Measurements from ENCODE around the gene NOTCH1. TPM values are rescaled to one million over a fixed set of nuclear protein-coding genes. Genes with fewer than 3 reads are reported as not detected.
A peak's percentile ranks its signal among the peaks of the same experiment; 100 is the strongest.

The NOTCH1 gene
- total and polyA plus RNA-seq, 2 donors (not counting 1 experiment from before 2014, with no cell fraction given), result 3.3 to 10.9 TPM

DNA sequence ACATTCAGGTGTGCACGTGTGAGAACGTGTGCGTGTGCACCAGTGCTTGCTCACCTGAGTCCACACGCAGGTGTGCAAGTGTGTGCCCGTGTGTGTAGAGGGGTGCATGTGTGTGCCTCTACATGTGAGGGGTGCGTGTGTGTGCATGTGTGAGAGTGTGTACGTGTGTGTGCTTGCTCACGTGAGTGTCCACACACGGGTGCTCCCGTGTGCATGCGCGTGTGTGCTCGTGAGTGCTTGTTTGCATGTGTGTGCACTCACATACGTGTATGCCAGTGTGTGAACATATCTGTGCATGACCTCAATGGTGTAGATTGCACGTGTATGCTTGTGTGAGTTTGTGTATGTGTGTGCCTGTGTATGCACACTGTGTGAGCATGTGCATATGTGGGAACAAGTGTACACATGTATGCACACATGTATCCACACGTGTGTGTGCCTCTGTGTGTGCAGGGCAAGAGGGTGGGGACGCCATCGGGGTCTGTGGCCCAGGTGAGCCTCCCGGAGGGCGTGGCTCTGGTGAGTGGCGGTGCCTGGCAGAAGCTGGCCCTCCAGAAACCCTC is 40.6 kb upstream of the NOTCH1 start:
- Histone ChIP-seq H3K79me2 (ENCODE audit: control insufficient read depth, insufficient read depth, low read length) (no peaks in the 10 kb centered on the region), H3K9ac (ENCODE audit: insufficient read depth, low read length) (no peak overlapping the region), H3K4me3 (replicated peaks in 1 of 4; ENCODE audit: control extremely low read depth in 1 of 4, insufficient read depth in 1 of 4, low read depth in 3 of 4, low read length in 4 of 4) (no peak overlapping the region), H4K20me1 (ENCODE audit: control insufficient read depth, extremely low read depth, insufficient read depth, low read length) (no peaks in the 10 kb centered on the region), H3K4me1 (ENCODE audit: control insufficient read depth, extremely low read depth, insufficient read depth, low read length) (peaks cover 25% of the 10 kb centered on the region), H2AFZ (ENCODE audit: low read length) (no peak overlapping the region), H3K9me3 (ENCODE audit: control insufficient read depth, insufficient read depth, low read depth, low read length) (no peaks in the 10 kb centered on the region), H3K27me3 (ENCODE audit: control insufficient read depth, insufficient read depth, low read length) (peaks cover 5% of the 10 kb centered on the region), H3K4me2 (ENCODE audit: extremely low read depth, insufficient read depth, low read length) (no peak overlapping the region), H3K27ac (ENCODE audit: insufficient read depth, low read length) (no peak overlapping the region), H3K36me3 (ENCODE audit: control insufficient read depth, insufficient read depth, low read length) (no peaks in the 10 kb centered on the region)
- no peak for DNase-seq (ENCODE audit: low read depth in 2 of 2)
- TF ChIP-seq CTCF (conservative IDR thresholded peaks at IDR 0.05 in 1 of 2, IDR thresholded peaks at IDR 0.05 in 1 of 2; ENCODE audit: low read depth in 1 of 2, low read length in 2 of 2) (no peak), EZH2 (IDR thresholded peaks at IDR 0.05; ENCODE audit: low read length, missing control alignments) (no peak)

DNA sequence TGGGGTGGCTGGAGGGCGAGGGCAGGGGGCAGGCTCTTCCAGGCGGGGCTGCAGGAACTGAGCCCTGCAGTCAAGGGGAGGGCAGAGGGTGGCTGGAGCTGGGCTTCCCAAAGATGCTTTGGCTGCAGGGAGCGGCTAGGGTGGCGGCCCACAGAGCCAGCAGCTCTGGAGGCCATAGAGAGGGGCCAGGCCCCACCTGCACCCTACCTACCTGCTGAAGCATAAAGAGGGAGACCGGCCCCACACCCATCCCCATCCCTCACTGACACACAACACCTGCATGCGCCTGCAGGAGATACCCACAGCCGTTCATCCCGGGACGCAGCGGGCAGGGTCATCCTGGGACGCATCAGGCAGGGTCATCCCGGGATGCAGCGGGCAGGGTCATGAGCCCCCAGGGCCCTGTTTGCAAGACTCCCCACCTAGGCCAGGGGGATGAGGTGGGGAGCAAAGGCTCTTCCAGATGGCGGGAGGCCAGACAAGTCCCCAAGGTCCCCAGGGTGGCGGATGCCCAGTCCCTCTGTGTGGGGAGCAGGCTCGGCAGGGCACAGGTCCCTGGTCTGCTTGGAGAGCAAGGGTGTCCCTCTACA is 39.8 kb upstream of the NOTCH1 start:
- peaks cover 5% of the 10 kb centered on the region for H3K27me3 ChIP-seq (ENCODE audit: control insufficient read depth, insufficient read depth, low read length)
- no peaks in the 10 kb centered on the region for H3K36me3 ChIP-seq (ENCODE audit: control insufficient read depth, insufficient read depth, low read length)
- no peak overlapping the region for H3K27ac ChIP-seq (ENCODE audit: insufficient read depth, low read length)
- H3K79me2 ChIP-seq (ENCODE audit: control insufficient read depth, insufficient read depth, low read length), result no peaks in the 10 kb centered on the region
- no peak overlapping the region for H3K4me3 ChIP-seq (replicated peaks in 1 of 4; ENCODE audit: control extremely low read depth in 1 of 4, insufficient read depth in 1 of 4, low read depth in 3 of 4, low read length in 4 of 4)
- H3K4me2 ChIP-seq (ENCODE audit: extremely low read depth, insufficient read depth, low read length), result no peak overlapping the region
- DNase-seq (ENCODE audit: low read depth in 2 of 2), result no peak
- H3K4me1 ChIP-seq (ENCODE audit: control insufficient read depth, extremely low read depth, insufficient read depth, low read length), result peaks cover 25% of the 10 kb centered on the region
- no peak for TF ChIP-seq EZH2 (IDR thresholded peaks at IDR 0.05; ENCODE audit: low read length, missing control alignments)
- TF ChIP-seq CTCF (conservative IDR thresholded peaks at IDR 0.05 in 1 of 2, IDR thresholded peaks at IDR 0.05 in 1 of 2; ENCODE audit: low read depth in 1 of 2, low read length in 2 of 2), result no peak
- no peak overlapping the region for H3K9ac ChIP-seq (ENCODE audit: insufficient read depth, low read length)
- no peak overlapping the region for H2AFZ ChIP-seq (ENCODE audit: low read length)
- no peaks in the 10 kb centered on the region for H3K9me3 ChIP-seq (ENCODE audit: control insufficient read depth, insufficient read depth, low read depth, low read length)
- no peaks in the 10 kb centered on the region for H4K20me1 ChIP-seq (ENCODE audit: control insufficient read depth, extremely low read depth, insufficient read depth, low read length)

DNA sequence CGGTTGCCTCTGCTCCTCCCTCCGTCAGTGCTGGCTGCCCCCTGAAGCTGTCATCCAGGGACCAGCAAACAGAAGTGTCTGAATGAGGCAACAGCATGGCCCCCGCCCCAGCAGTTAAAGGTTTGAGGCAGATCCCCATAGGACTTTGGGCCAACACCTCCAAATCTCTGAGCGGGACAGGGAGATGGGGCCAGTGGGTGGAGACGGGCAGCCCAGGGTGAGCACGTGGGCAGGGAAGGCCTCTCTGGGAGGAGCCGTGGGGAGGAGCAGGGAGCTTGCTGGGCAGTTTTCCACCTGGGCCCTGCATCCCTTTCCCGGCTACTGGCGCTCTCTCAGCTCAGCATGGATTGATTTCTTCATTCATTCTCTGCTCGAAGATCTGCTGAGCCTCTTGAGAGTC is 39.1 kb upstream of the NOTCH1 start:
- H4K20me1 ChIP-seq (ENCODE audit: control insufficient read depth, extremely low read depth, insufficient read depth, low read length), result no peaks in the 10 kb centered on the region
- H3K4me2 ChIP-seq (ENCODE audit: extremely low read depth, insufficient read depth, low read length), result no peak overlapping the region
- H3K9ac ChIP-seq (ENCODE audit: insufficient read depth, low read length), result no peak overlapping the region
- no peaks in the 10 kb centered on the region for H3K36me3 ChIP-seq (ENCODE audit: control insufficient read depth, insufficient read depth, low read length)
- no peaks in the 10 kb centered on the region for H3K79me2 ChIP-seq (ENCODE audit: control insufficient read depth, insufficient read depth, low read length)
- no peak overlapping the region for H2AFZ ChIP-seq (ENCODE audit: low read length)
- H3K27ac ChIP-seq (ENCODE audit: insufficient read depth, low read length), result no peak overlapping the region
- H3K4me3 ChIP-seq (replicated peaks in 1 of 4; ENCODE audit: control extremely low read depth in 1 of 4, insufficient read depth in 1 of 4, low read depth in 3 of 4, low read length in 4 of 4), result no peak overlapping the region
- TF ChIP-seq CTCF (conservative IDR thresholded peaks at IDR 0.05 in 1 of 2, IDR thresholded peaks at IDR 0.05 in 1 of 2; ENCODE audit: low read depth in 1 of 2, low read length in 2 of 2), result no peak
- no peak for TF ChIP-seq EZH2 (IDR thresholded peaks at IDR 0.05; ENCODE audit: low read length, missing control alignments)
- DNase-seq (ENCODE audit: low read depth in 2 of 2), result peak in 1 of 2 donors; percentile 27
- H3K4me1 ChIP-seq (ENCODE audit: control insufficient read depth, extremely low read depth, insufficient read depth, low read length), result peaks cover 19% of the 10 kb centered on the region
- H3K27me3 ChIP-seq (ENCODE audit: control insufficient read depth, insufficient read depth, low read length), result peaks cover 5% of the 10 kb centered on the region
- no peaks in the 10 kb centered on the region for H3K9me3 ChIP-seq (ENCODE audit: control insufficient read depth, insufficient read depth, low read depth, low read length)
